GM12874 (cell line): ENCODE measurements around the gene PCDHGB6.

Source experiments
- TF ChIP-seq, protein P1 (sequence below): IDR thresholded peaks from 2 replicates; pipeline ENCODE4 v1.5.1; 2011; ENCODE audit warnings: low read depth, mild to moderate bottlenecking, control low read depth, low read length, moderate library complexity; ENCODE audit not compliant: insufficient read depth

PCDHGB6 gene

GRCh38 chr5:141369994-141370848 is 37.6 kb upstream of the PCDHGB6 start, which contains the start of gene PCDHGB3:
TSS of gene PCDHGB3 (plus strand) at chr5:141370242. CDS start at chr5:141370395, 153 bp downstream.
- TF ChIP-seq, protein P1, sequence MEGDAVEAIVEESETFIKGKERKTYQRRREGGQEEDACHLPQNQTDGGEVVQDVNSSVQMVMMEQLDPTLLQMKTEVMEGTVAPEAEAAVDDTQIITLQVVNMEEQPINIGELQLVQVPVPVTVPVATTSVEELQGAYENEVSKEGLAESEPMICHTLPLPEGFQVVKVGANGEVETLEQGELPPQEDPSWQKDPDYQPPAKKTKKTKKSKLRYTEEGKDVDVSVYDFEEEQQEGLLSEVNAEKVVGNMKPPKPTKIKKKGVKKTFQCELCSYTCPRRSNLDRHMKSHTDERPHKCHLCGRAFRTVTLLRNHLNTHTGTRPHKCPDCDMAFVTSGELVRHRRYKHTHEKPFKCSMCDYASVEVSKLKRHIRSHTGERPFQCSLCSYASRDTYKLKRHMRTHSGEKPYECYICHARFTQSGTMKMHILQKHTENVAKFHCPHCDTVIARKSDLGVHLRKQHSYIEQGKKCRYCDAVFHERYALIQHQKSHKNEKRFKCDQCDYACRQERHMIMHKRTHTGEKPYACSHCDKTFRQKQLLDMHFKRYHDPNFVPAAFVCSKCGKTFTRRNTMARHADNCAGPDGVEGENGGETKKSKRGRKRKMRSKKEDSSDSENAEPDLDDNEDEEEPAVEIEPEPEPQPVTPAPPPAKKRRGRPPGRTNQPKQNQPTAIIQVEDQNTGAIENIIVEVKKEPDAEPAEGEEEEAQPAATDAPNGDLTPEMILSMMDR: peak; percentile 66

GRCh38 chr5:141371572-141372475 is 36.0 kb upstream of the PCDHGB6 start:
- TF ChIP-seq, protein P1: no peak

DNA sequence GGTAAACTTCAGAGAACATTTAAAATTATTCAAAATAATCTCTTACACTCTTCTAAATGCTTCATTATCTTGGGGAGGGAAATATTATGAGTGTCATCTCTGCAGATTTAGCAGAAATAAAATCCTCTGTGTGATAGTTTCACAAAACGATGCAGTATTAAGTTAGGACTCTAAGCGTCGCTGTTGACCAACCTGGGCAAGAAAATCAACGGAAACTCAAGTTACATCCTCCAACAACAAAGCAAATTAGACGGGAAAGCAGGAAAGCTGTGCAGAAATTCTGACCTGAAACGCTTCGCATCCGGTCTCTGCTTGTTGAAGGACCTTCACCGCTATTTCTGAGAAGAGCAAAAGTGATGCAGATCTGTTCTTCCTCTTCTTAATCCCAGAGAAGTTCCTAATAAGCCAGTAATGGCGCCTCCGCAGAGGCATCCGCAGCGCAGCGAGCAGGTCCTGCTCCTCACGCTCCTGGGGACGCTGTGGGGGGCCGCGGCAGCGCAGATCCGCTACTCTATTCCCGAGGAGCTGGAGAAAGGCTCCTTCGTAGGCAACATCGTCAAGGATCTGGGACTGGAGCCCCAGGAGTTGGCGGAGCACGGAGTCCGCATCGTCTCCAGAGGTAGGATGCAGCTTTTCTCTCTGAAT is 34.0 kb upstream of the PCDHGB6 start, which contains the start of gene PCDHGA6:
TSS of gene PCDHGA6 (plus strand) at position 219 of the 645 bp plus-strand sequence. CDS start at position 412, 193 bp downstream.
- TF ChIP-seq, protein P1: peak; percentile 29; the same call in 1 of the 2 replicates

DNA sequence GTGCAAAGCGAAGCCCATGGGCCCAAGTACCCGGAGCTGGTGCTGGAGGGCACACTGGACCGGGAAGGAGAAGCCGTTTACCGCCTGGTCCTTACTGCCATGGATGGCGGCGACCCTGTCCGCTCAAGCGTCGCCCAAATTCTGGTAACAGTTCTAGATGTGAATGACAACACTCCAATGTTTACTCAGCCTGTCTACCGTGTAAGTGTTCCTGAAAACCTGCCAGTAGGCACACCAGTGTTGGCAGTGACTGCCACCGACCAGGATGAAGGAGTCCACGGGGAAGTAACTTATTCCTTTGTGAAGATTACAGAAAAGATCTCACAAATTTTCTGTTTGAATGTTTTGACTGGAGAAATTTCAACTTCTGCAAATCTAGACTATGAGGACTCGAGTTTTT is 33.2 kb upstream of the PCDHGB6 start:
- TF ChIP-seq, protein P1: no peak

DNA sequence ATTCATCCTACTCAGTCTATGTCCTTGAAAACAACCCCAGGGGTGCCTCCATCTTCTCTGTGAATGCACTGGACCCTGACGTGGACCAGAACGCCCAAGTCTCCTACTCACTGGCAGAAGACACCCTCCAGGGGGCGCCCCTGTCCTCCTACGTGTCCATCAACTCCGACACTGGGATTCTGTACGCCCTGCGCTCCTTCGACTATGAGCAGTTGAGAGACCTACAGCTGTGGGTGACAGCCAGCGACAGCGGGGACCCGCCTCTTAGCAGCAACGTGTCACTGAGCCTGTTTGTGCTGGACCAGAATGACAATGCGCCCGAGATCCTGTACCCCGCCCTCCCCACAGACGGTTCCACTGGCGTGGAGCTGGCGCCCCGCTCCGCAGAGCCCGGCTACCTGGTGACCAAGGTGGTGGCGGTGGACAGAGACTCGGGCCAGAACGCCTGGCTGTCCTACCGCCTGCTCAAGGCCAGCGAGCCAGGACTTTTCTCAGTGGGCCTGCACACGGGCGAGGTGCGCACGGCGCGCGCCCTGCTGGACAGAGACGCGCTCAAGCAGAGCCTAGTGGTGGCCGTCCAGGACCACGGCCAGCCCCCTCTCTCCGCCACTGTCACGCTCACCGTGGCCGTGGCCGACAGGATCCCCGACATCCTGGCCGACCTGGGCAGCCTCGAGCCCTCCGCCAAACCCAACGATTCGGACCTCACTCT is 32.2 kb upstream of the PCDHGB6 start:
- TF ChIP-seq, protein P1: 0 out of 2 replicates have a peak, but pooled peaks have one; percentile 4

GRCh38 chr5:141382469-141383294 is 25.1 kb upstream of the PCDHGB6 start, which contains the start of gene PCDHGA7:
TSS of gene PCDHGA7 (plus strand) at chr5:141382742. CDS start at chr5:141382900, 158 bp downstream.
- TF ChIP-seq, protein P1: no peak
